Measurements from ENCODE around the gene NLGN1.

- no peak for TF ChIP-seq ZNF615 (CRISPR knock-in tag; IDR thresholded peaks at IDR 0.05; ENCODE audit: borderline replicate concordance)
- no peak for TF ChIP-seq ZNF546 (CRISPR knock-in tag; conservative IDR thresholded peaks at IDR 0.05)
- TF ChIP-seq NFIC (IDR thresholded peaks at IDR 0.05; ENCODE audit: low read length): no peak
- no peak for TF ChIP-seq EZH2 (conservative IDR thresholded peaks at IDR 0.05; ENCODE audit: low read depth, low read length)
- TF ChIP-seq, protein P1, sequence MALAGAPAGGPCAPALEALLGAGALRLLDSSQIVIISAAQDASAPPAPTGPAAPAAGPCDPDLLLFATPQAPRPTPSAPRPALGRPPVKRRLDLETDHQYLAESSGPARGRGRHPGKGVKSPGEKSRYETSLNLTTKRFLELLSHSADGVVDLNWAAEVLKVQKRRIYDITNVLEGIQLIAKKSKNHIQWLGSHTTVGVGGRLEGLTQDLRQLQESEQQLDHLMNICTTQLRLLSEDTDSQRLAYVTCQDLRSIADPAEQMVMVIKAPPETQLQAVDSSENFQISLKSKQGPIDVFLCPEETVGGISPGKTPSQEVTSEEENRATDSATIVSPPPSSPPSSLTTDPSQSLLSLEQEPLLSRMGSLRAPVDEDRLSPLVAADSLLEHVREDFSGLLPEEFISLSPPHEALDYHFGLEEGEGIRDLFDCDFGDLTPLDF (CRISPR knock-in tag; IDR thresholded peaks at IDR 0.05): no peak
Measured at GRCh38 chr3:173733029-173733652, 335.6 kb downstream of the NLGN1 start.
